Activated CD4-positive, alpha-beta memory T cell treated with anti-CD3 and anti-CD28 coated beads for 36 hours (primary cell): Measurements from ENCODE around the gene PDE4D. TPM values are rescaled to one million over a fixed set of nuclear protein-coding genes. Genes with fewer than 3 reads are reported as not detected.

ENCODE experiments used
- CTCF ChIA-PET: fragments of 350-600 bp; sonication (Branson Sonifier 250); formaldehyde crosslinking; loops from one replicate; lab custom pipeline; 2021; ENCODE audit warnings: antibody characterized with exemption, inconsistent platforms; lab: Charles Lee
- POLR2A ChIA-PET: fragments of 350-600 bp; sonication (Branson Sonifier 250); formaldehyde crosslinking; loops from one replicate; lab custom pipeline; 2021; ENCODE audit warnings: antibody characterized with exemption; lab: Charles Lee
- DNase-seq: peaks from one replicate; pipeline ENCODE4 v3.0.0-alpha.2; 2020
- H3K27ac Mint-ChIP-seq: one replicate; pipeline ENCODE4 v1.8.0; 2021; ENCODE audit warnings: mixed read lengths
- H3K27me3 Mint-ChIP-seq: one replicate; pipeline ENCODE4 v1.8.0; 2021; ENCODE audit warnings: mixed read lengths
- H3K36me3 Mint-ChIP-seq: one replicate; pipeline ENCODE4 v1.8.0; 2021; ENCODE audit warnings: mixed read lengths
- H3K4me1 Mint-ChIP-seq: one replicate; pipeline ENCODE4 v1.8.0; 2021; ENCODE audit warnings: low read depth, mixed read lengths
- H3K4me3 Mint-ChIP-seq: one replicate; pipeline ENCODE4 v1.8.0; 2021; ENCODE audit warnings: mild to moderate bottlenecking, mixed read lengths
- H3K9me3 Mint-ChIP-seq: one replicate; pipeline ENCODE4 v1.8.0; 2021; ENCODE audit warnings: mixed read lengths
- intact Hi-C: fragments of 100-400 bp; cut with micrococcal nuclease; formaldehyde crosslinking; loops from one replicate; pipeline ENCODE4 v1.15.1; 2023
- total RNA-seq, 2 experiments: library from RNA; stranded (reverse); gene quantifications; one replicate each; pipeline ENCODE4 v1.2.3, GENCODE V29; 2021

The PDE4D gene
- total RNA-seq, 2 experiments from 2014 or later = 49.3 to 50.8 TPM

DNA sequence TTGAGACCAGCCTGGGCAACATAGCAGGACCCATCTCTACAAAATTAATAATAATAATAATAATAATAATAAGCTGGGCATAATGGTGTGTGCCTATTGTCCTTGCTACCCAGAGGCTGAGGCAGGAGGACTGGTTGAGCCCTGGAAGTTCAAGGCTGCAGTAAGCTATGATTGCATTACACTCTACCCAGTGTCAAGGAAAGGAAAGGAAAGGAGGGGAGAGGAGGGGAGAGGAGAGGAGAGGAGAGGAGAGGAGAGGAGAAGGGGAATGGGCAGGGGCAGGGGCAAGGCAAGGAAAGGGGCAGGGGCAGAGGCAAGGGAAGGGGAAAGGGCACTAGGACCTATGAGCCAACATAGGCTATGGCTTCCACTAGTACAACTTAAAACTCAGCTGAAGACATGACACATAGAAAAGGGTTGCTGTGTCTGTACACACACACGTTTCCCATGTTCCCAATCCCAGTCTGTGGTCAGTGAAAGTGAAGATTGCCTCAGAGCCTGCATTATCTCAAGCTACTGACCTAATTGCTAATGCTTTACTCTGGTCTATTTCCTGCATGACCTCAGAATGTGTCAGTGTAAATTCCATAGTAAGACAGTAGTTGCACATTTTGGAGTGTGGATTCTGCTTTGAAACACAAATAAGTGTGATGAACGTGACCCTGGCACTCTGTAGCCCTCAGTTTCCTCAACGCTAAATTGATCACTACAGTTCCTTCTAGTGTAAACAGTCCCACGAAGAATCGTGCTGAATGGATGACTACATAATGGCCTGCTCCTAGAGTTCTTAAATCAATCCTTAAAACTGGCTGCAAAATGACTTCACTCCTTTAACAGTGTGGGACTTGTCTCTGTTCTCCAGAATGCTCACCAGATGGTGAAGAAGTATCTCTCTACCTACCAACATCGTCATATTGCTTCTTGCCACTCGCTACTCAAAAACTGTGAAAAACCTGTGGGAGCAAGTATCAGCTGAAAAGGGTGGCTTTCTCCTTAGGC, 813.6 kb downstream of the PDE4D start:
- H3K4me3 Mint-ChIP-seq = no peak overlapping the region
- no peaks in the 10 kb centered on the region for H3K4me1 Mint-ChIP-seq
- no peaks in the 10 kb centered on the region for H3K9me3 Mint-ChIP-seq
- H3K27me3 Mint-ChIP-seq = peaks cover 2% of the 10 kb centered on the region
- no peak for DNase-seq
- ChIA-PET POLR2A (no interaction called here), CTCF (no interaction called here)
- no peaks in the 10 kb centered on the region for H3K36me3 Mint-ChIP-seq
- H3K27ac Mint-ChIP-seq = no peak overlapping the region
- intact Hi-C loops = no loop called here

- no peak overlapping the region for H3K4me3 Mint-ChIP-seq
- no peak for DNase-seq
- CTCF ChIA-PET = no interaction called here
- no peak overlapping the region for H3K27ac Mint-ChIP-seq
- H3K27me3 Mint-ChIP-seq = no peaks in the 10 kb centered on the region
- intact Hi-C loops = no loop called here
- H3K36me3 Mint-ChIP-seq = no peaks in the 10 kb centered on the region
- H3K4me1 Mint-ChIP-seq = no peaks in the 10 kb centered on the region
- H3K9me3 Mint-ChIP-seq = no peaks in the 10 kb centered on the region
- POLR2A ChIA-PET = no interaction called here
Observed at GRCh38 chr5:59071755-59072549, 821.6 kb downstream of the PDE4D start.

DNA sequence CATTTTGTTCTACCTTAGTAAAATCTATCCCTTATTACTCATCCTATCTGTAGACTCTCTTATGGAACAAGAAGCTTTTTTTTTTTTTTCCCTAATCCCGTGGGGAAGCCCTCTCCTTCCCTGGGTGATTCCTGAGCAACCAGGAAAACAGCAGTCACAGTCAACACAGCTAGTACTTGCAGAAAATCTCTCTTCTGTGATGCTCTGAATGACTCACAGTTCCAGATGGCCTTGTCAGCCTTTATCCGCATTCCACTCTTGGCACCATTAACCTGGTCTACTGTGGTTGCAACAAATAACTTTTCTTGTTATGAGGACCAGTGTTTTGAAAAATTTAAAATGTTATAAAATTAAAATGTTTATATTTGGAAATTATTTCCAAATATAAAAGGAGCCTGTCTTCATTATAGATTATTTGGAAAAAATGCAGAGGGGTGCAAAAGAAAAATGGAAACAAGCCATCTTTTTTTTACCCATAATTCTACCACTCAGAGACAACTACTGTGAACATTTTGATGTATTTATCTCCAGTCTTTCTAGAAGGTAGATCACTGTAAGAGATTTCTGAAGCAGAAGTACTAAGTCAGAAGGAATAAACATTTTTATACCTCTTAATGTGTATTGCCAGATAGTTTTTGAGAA, 824.0 kb downstream of the PDE4D start:
- H3K27ac Mint-ChIP-seq = no peak overlapping the region
- peaks cover 2% of the 10 kb centered on the region for H3K9me3 Mint-ChIP-seq
- H3K4me1 Mint-ChIP-seq = peaks cover 4% of the 10 kb centered on the region
- DNase-seq = no peak
- ChIA-PET POLR2A (no interaction called here), CTCF (no interaction called here)
- no peaks in the 10 kb centered on the region for H3K27me3 Mint-ChIP-seq
- intact Hi-C loops = no loop called here
- no peaks in the 10 kb centered on the region for H3K36me3 Mint-ChIP-seq
- no peak overlapping the region for H3K4me3 Mint-ChIP-seq

- H3K27me3 Mint-ChIP-seq = peaks cover under 1% of the 10 kb centered on the region
- peaks cover 2% of the 10 kb centered on the region for H3K9me3 Mint-ChIP-seq
- ChIA-PET CTCF (no interaction called here), POLR2A (no interaction called here)
- H3K36me3 Mint-ChIP-seq = no peaks in the 10 kb centered on the region
- no peak overlapping the region for H3K4me3 Mint-ChIP-seq
- DNase-seq = no peak
- H3K4me1 Mint-ChIP-seq = peaks cover 4% of the 10 kb centered on the region
- intact Hi-C loops = no loop called here
- no peak overlapping the region for H3K27ac Mint-ChIP-seq
Observed at GRCh38 chr5:59067956-59068656, 825.4 kb downstream of the PDE4D start.

DNA sequence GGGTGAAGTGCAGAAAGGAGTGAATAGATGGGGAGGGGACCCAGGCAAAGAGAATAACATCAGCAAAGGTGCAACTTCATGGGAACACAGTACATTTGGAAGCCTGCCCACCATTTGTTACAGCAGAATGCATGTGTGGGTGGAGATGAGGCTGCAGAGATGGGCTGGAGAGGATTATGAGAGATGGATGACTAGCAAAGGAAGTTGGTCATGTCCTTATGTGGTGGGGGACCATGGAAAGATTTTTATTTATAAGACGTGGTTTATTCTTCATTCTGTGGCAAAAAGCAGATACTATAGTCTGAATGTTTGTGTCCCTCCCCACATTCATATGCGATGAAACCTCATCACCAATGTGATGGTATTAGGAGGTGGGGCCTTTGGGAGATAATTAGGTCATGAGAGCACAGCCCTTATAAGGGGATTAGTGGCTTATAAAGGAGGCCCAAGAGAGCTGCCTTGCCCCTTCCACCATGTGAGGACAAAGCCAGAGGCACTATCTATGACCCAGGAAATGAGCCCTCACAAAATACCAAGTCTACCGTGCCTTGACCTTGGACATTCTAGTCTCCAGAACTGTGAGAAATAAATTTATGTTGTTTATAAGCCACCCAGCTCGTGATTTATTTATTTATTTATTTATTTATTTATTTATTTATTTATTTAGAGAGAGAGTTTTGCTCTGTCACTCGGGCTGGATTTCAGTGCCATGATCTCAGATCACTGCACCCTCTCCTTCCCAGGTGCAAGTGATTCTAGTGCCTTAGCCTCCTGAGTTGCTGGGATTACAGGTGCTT, 827.0 kb downstream of the PDE4D start:
- intact Hi-C loops = no loop called here
- Mint-ChIP-seq H3K36me3 (no peaks in the 10 kb centered on the region), H3K27me3 (peaks cover 4% of the 10 kb centered on the region), H3K4me3 (no peak overlapping the region), H3K4me1 (peaks cover 4% of the 10 kb centered on the region), H3K9me3 (peaks cover 2% of the 10 kb centered on the region), H3K27ac (no peak overlapping the region)
- CTCF ChIA-PET = no interaction called here
- no peak for DNase-seq
- POLR2A ChIA-PET = no interaction called here

DNA sequence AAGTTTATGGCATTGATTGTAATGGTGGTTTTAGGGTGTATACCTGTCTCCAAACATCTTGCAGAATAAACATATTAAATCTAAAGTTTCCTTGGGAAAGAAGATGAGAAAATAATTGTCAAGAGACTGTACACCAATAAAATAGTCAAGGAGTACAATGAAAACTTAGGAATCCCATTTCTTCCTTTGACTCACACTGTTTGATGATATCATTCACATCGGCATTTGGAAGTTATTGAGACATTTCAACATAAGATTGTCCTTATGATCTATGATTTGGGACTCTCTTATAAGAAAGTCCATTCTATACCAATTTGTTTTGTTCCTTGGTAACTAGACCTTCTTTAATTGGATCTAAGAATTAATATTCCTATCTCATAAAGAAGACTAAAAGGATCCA, 828.0 kb downstream of the PDE4D start:
- Mint-ChIP-seq H3K4me3 (no peak overlapping the region), H3K9me3 (peaks cover 2% of the 10 kb centered on the region), H3K4me1 (peaks cover 4% of the 10 kb centered on the region), H3K27me3 (peaks cover 5% of the 10 kb centered on the region), H3K36me3 (no peaks in the 10 kb centered on the region), H3K27ac (no peak overlapping the region)
- ChIA-PET POLR2A (no interaction called here), CTCF (no interaction called here)
- no peak for DNase-seq
- intact Hi-C loops = no loop called here

DNA sequence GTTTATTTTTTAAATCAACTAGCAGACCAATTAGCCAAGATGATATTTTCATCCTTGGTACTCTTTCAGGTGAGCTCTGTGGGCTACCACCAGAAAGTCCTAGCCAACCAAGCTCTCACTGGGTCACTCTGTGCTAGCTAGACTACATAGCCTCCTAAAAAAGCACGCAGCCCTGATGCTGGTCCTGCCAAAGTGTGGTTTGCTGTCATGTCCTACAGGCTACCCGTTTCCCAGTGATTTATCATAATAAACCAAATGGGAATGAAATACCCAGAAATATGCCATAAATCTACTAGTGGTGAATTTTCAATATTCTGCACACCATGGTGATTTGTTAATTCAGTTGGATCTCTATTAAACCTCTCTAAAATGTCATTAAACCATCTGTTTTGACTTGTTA, 829.2 kb downstream of the PDE4D start:
- Mint-ChIP-seq H3K4me1 (peaks cover 4% of the 10 kb centered on the region), H3K9me3 (peaks cover 2% of the 10 kb centered on the region), H3K4me3 (no peak overlapping the region), H3K27ac (no peak overlapping the region), H3K27me3 (peaks cover 5% of the 10 kb centered on the region), H3K36me3 (no peaks in the 10 kb centered on the region)
- ChIA-PET POLR2A (no interaction called here), CTCF (no interaction called here)
- DNase-seq = no peak
- intact Hi-C loops = no loop called here

DNA sequence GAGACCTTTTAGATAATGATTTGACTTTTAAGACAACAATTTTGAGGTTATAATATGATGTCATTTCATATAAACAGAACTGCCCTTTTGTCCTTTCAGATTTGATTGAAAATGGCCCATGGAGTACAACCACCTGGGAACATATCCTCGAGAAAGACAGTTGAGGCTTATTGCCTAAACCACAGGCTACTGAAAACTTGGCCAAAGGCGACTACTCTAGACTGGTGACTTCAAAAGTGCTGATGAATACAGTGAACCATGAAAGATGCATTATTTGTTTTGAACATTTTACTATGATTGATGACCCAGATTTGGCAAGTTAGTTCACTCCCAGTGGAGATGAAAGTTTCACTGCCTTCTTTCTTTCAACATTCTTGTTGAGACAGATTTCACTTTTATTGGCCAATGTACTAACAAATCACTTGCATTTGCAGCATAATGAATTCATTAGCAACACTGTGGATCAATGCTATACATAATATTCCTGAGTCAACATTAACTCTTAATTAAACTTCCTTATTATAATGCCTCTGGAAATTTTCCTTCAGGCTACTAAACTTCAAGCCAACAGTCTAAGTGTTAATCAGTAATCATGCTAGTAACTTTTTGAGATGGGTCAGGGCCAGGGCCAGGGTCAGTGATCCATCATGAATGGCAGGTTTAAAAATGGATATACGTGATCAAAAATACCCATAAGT, 830.4 kb downstream of the PDE4D start:
- no peak overlapping the region for H3K4me3 Mint-ChIP-seq
- no peaks in the 10 kb centered on the region for H3K36me3 Mint-ChIP-seq
- DNase-seq = no peak
- H3K9me3 Mint-ChIP-seq = peaks cover 2% of the 10 kb centered on the region
- peaks cover 7% of the 10 kb centered on the region for H3K4me1 Mint-ChIP-seq
- POLR2A ChIA-PET = no interaction called here
- CTCF ChIA-PET = interaction anchor here (1.4 kb wide), 1 partner anchor 29 kb away, joined by 3 read pairs; no protein-coding TSS in a partner anchor
- intact Hi-C loops = no loop called here
- peaks cover 5% of the 10 kb centered on the region for H3K27me3 Mint-ChIP-seq
- H3K27ac Mint-ChIP-seq = no peak overlapping the region

- intact Hi-C loops = no loop called here
- H3K27ac Mint-ChIP-seq = no peak overlapping the region
- H3K27me3 Mint-ChIP-seq = peaks cover 5% of the 10 kb centered on the region
- peaks cover 2% of the 10 kb centered on the region for H3K9me3 Mint-ChIP-seq
- DNase-seq = no peak
- no peak overlapping the region for H3K4me3 Mint-ChIP-seq
- ChIA-PET POLR2A (no interaction called here), CTCF (interaction anchor here (1.4 kb wide), 1 partner anchor 27 kb away, joined by 3 read pairs; no protein-coding TSS in a partner anchor)
- H3K36me3 Mint-ChIP-seq = no peaks in the 10 kb centered on the region
- peaks cover 7% of the 10 kb centered on the region for H3K4me1 Mint-ChIP-seq
Observed at GRCh38 chr5:59061377-59061776, 832.1 kb downstream of the PDE4D start.

- H3K36me3 Mint-ChIP-seq = no peaks in the 10 kb centered on the region
- H3K4me3 Mint-ChIP-seq = no peak overlapping the region
- H3K27me3 Mint-ChIP-seq = peaks cover 8% of the 10 kb centered on the region
- ChIA-PET CTCF (no interaction called here), POLR2A (no interaction called here)
- H3K9me3 Mint-ChIP-seq = no peaks in the 10 kb centered on the region
- no peak for DNase-seq
- H3K27ac Mint-ChIP-seq = no peak overlapping the region
- intact Hi-C loops = no loop called here
- H3K4me1 Mint-ChIP-seq = peaks cover 3% of the 10 kb centered on the region
Observed at GRCh38 chr5:59058969-59059687, 834.4 kb downstream of the PDE4D start.
